Naive thymus-derived CD4-positive, alpha-beta T cell (primary cell): Measurements from ENCODE around the gene DAB2. TPM values are rescaled to one million over a fixed set of nuclear protein-coding genes. Genes with fewer than 3 reads are reported as not detected.

Source experiments
- ATAC-seq: fragments of 150-1000 bp; cut with Tn5 transposase; 2 replicates; pipeline ENCODE4 v1.10.0; 2021; ENCODE audit warnings: mild to moderate bottlenecking, moderate library complexity
- CTCF ChIA-PET: fragments of 350-600 bp; sonication (Branson Sonifier 250); formaldehyde crosslinking; loops from one replicate; lab custom pipeline; 2021; ENCODE audit warnings: antibody characterized with exemption; lab: Charles Lee
- POLR2A ChIA-PET: fragments of 350-600 bp; sonication (Branson Sonifier 250); formaldehyde crosslinking; loops from one replicate; lab custom pipeline; 2021; ENCODE audit warnings: antibody characterized with exemption, inconsistent platforms; lab: Charles Lee
- DNase-seq, 9 donors: peaks; one replicate each; pipeline versions ENCODE4 v3.0.0 to v3.0.0-alpha.2; 2020 to 2022; ENCODE audit warnings: mixed read lengths in 1 of 9
- H3K27ac ChIP-seq: one replicate; pipeline ENCODE4 v1.7.0; 2013; ENCODE audit warnings: mild to moderate bottlenecking, low read depth, low read length, moderate library complexity
- H3K27me3 ChIP-seq, 2 donors: one replicate each; pipeline ENCODE4 v1.7.0; 2013; ENCODE audit warnings: low read length in 2 of 2, mild to moderate bottlenecking in 2 of 2, moderate library complexity in 2 of 2; ENCODE audit not compliant: control insufficient read depth in 2 of 2, insufficient read depth in 2 of 2
- H3K36me3 ChIP-seq, 3 experiments: 1 replicate in 2 of 3; 2 replicates in 1 of 3; pipeline ENCODE4 v1.7.0; 2013; ENCODE audit warnings: low read length in 3 of 3, mild to moderate bottlenecking in 3 of 3, moderate library complexity in 1 of 3; ENCODE audit not compliant: insufficient read depth in 3 of 3, control insufficient read depth in 2 of 3
- H3K4me1 ChIP-seq, 2 donors: one replicate each; pipeline ENCODE4 v1.7.0; 2013; ENCODE audit warnings: low read length in 2 of 2, mild to moderate bottlenecking in 2 of 2, moderate library complexity in 1 of 2; ENCODE audit not compliant: control insufficient read depth in 2 of 2, insufficient read depth in 2 of 2
- H3K4me3 ChIP-seq: 2 replicates; pipeline ENCODE4 v1.7.0; 2013; ENCODE audit warnings: mild to moderate bottlenecking, low read length
- H3K9me3 ChIP-seq, 3 experiments: 1 replicate in 2 of 3; 2 replicates in 1 of 3; pipeline ENCODE4 v1.7.0; 2013; ENCODE audit warnings: low read length in 3 of 3; ENCODE audit not compliant: control insufficient read depth in 2 of 3
- H3K27ac Mint-ChIP-seq, 9 donors: one replicate each; pipeline ENCODE4 v1.8.0; 2020 to 2022; ENCODE audit warnings: mixed read lengths in 9 of 9, mild to moderate bottlenecking in 8 of 9, moderate library complexity in 5 of 9, inconsistent platforms in 2 of 9
- H3K27me3 Mint-ChIP-seq, 5 donors: one replicate each; pipeline ENCODE4 v1.8.0; 2021 to 2022; ENCODE audit warnings: mixed read lengths in 5 of 5, mild to moderate bottlenecking in 1 of 5
- H3K36me3 Mint-ChIP-seq, 5 donors: one replicate each; pipeline ENCODE4 v1.8.0; 2020 to 2022; ENCODE audit warnings: mixed read lengths in 5 of 5, mild to moderate bottlenecking in 3 of 5, inconsistent platforms in 1 of 5
- H3K4me1 Mint-ChIP-seq, 7 donors: one replicate each; pipeline ENCODE4 v1.8.0; 2020 to 2022; ENCODE audit warnings: mixed read lengths in 7 of 7, mild to moderate bottlenecking in 3 of 7, inconsistent platforms in 1 of 7
- H3K4me3 Mint-ChIP-seq, 10 donors: one replicate each; pipeline ENCODE4 v1.8.0; 2020 to 2022; ENCODE audit warnings: mild to moderate bottlenecking in 10 of 10, mixed read lengths in 10 of 10, moderate library complexity in 6 of 10, inconsistent platforms in 2 of 10
- H3K9me3 Mint-ChIP-seq, 11 donors: one replicate each; pipeline ENCODE4 v1.8.0; 2020 to 2022; ENCODE audit warnings: mixed read lengths in 11 of 11, mild to moderate bottlenecking in 4 of 11, inconsistent platforms in 1 of 11, moderate library complexity in 1 of 11
- intact Hi-C, 2 donors: fragments of 100-400 bp; cut with micrococcal nuclease; formaldehyde crosslinking; loops; one replicate each; pipeline ENCODE4 v1.15.1; 2023
- polyA plus RNA-seq, 2 donors: library from polyadenylated mRNA; unstranded; fragments of 300-500 nt; fragmentation: Illumina TruSeq; gene quantifications; one replicate each; pipeline ENCODE4 v1.2.3, GENCODE V29; 2021
- total RNA-seq, 6 experiments: library from RNA in 5 of 6; stranded (reverse) in 5 of 6; gene quantifications; 1 replicate in 5 of 6; 2 replicates in 1 of 6; pipeline ENCODE4 v1.2.3 and lab custom pipeline; 2021 to 2026

DAB2 gene
- total and polyA plus RNA-seq, 7 experiments from 2014 or later = 1.0 to 6.3 (median 5.8) TPM; not detected in 3

GRCh38 chr5:39441838-39442237, 17.1 kb upstream of the DAB2 start:
- ATAC-seq = no peak
- Histone ChIP-seq H3K27ac (no peak overlapping the region), H3K4me3 (no peak overlapping the region), H3K36me3 (no peaks in the 10 kb centered on the region), H3K9me3 (no peaks in the 10 kb centered on the region), H3K4me1 (no peaks in the 10 kb centered on the region), H3K27me3 (no peaks in the 10 kb centered on the region)
- H3K27me3 Mint-ChIP-seq = peaks cover 4 to 16% (median 8%) of the 10 kb centered on the region in 5 donors
- peaks cover 0 to 5% (median 0%) of the 10 kb centered on the region in 7 donors for H3K4me1 Mint-ChIP-seq
- H3K4me3 Mint-ChIP-seq = no peak overlapping the region
- POLR2A ChIA-PET = no interaction called here
- DNase-seq = no peak
- H3K36me3 Mint-ChIP-seq = no peaks in the 10 kb centered on the region
- no peak overlapping the region for H3K27ac Mint-ChIP-seq
- intact Hi-C loops = no loop called here
- no peaks in the 10 kb centered on the region for H3K9me3 Mint-ChIP-seq
- CTCF ChIA-PET = no interaction called here

GRCh38 chr5:39440958-39441624, 16.3 kb upstream of the DAB2 start:
- CTCF ChIA-PET = interaction anchor here (0.7 kb wide), 1 partner anchor 336 kb away, joined by 4 read pairs; no protein-coding TSS in a partner anchor
- POLR2A ChIA-PET = no interaction called here
- no peaks in the 10 kb centered on the region for H3K9me3 Mint-ChIP-seq

GRCh38 chr5:39440192-39440957, 15.6 kb upstream of the DAB2 start:
- Histone ChIP-seq H3K36me3 (no peaks in the 10 kb centered on the region), H3K27me3 (no peaks in the 10 kb centered on the region), H3K4me1 (no peaks in the 10 kb centered on the region), H3K4me3 (no peak overlapping the region), H3K9me3 (no peaks in the 10 kb centered on the region), H3K27ac (no peak overlapping the region)
- POLR2A ChIA-PET = no interaction called here
- H3K4me1 Mint-ChIP-seq = peaks cover 0 to 5% (median 0%) of the 10 kb centered on the region in 7 donors
- H3K4me3 Mint-ChIP-seq = no peak overlapping the region
- no peak for DNase-seq
- intact Hi-C loops = no loop called here
- H3K27ac Mint-ChIP-seq = no peak overlapping the region
- no peaks in the 10 kb centered on the region for H3K9me3 Mint-ChIP-seq
- no peaks in the 10 kb centered on the region for H3K36me3 Mint-ChIP-seq
- H3K27me3 Mint-ChIP-seq = peaks cover 4 to 16% (median 6%) of the 10 kb centered on the region in 5 donors
- CTCF ChIA-PET = interaction anchor here (0.7 kb wide), 1 partner anchor 336 kb away, joined by 4 read pairs; no protein-coding TSS in a partner anchor
- ATAC-seq = no peak

More at GRCh38 chr5:39440958-39441624, 16.3 kb upstream of the DAB2 start:
- Mint-ChIP-seq H3K27ac (no peak overlapping the region), H3K4me1 (peaks cover 0 to 5% (median 0%) of the 10 kb centered on the region in 7 donors), H3K27me3 (peaks cover 4 to 16% (median 8%) of the 10 kb centered on the region in 5 donors), H3K4me3 (no peak overlapping the region), H3K36me3 (no peaks in the 10 kb centered on the region)
- Histone ChIP-seq H3K9me3 (no peaks in the 10 kb centered on the region), H3K27me3 (no peaks in the 10 kb centered on the region), H3K36me3 (no peaks in the 10 kb centered on the region), H3K27ac (no peak overlapping the region), H3K4me3 (no peak overlapping the region), H3K4me1 (no peaks in the 10 kb centered on the region)
- ATAC-seq = no peak
- intact Hi-C loops = no loop called here
- DNase-seq = no peak

GRCh38 chr5:39439582-39440162, 14.9 kb upstream of the DAB2 start:
- POLR2A ChIA-PET = no interaction called here
- Mint-ChIP-seq H3K27me3 (peaks cover 3 to 16% (median 5%) of the 10 kb centered on the region in 5 donors), H3K36me3 (no peaks in the 10 kb centered on the region), H3K27ac (no peak overlapping the region), H3K4me1 (peaks cover 0 to 5% (median 0%) of the 10 kb centered on the region in 7 donors), H3K9me3 (no peaks in the 10 kb centered on the region), H3K4me3 (no peak overlapping the region)
- CTCF ChIA-PET = no interaction called here
- Histone ChIP-seq H3K36me3 (no peaks in the 10 kb centered on the region), H3K4me3 (no peak overlapping the region), H3K27ac (no peak overlapping the region), H3K4me1 (no peaks in the 10 kb centered on the region), H3K27me3 (no peaks in the 10 kb centered on the region), H3K9me3 (no peaks in the 10 kb centered on the region)
- DNase-seq (no peak), ATAC-seq (no peak)
- intact Hi-C loops = no loop called here

- DNase-seq (no peak), ATAC-seq (peak; percentile 41)
- POLR2A ChIA-PET = interaction anchor here (0.7 kb wide), 1 partner anchor 17 kb away, joined by 3 read pairs; no protein-coding TSS in a partner anchor
- no peaks in the 10 kb centered on the region for H3K4me1 ChIP-seq
- Mint-ChIP-seq H3K27me3 (peaks cover 4 to 16% (median 6%) of the 10 kb centered on the region in 5 donors), H3K4me1 (peaks cover 0 to 5% (median 0%) of the 10 kb centered on the region in 7 donors), H3K9me3 (no peaks in the 10 kb centered on the region), H3K27ac (no peak overlapping the region), H3K4me3 (no peak overlapping the region), H3K36me3 (no peaks in the 10 kb centered on the region)
- intact Hi-C loops = no loop called here
- H3K36me3 ChIP-seq = no peaks in the 10 kb centered on the region
- CTCF ChIA-PET = interaction anchor here (0.7 kb wide), 1 partner anchor 12 kb away, joined by 3 read pairs; the partner anchor contains the start of gene DAB2
- H3K9me3 ChIP-seq = no peaks in the 10 kb centered on the region
- H3K27me3 ChIP-seq = no peaks in the 10 kb centered on the region
- H3K27ac ChIP-seq = no peak overlapping the region
- H3K4me3 ChIP-seq = no peak overlapping the region
Measured at GRCh38 chr5:39437467-39437866, 12.7 kb upstream of the DAB2 start.

GRCh38 chr5:39433848-39434247, 9.1 kb upstream of the DAB2 start:
- H3K4me1 Mint-ChIP-seq = peaks cover 0 to 5% (median 0%) of the 10 kb centered on the region in 7 donors
- H3K4me3 Mint-ChIP-seq = no peak overlapping the region
- Histone ChIP-seq H3K36me3 (no peaks in the 10 kb centered on the region), H3K27me3 (no peaks in the 10 kb centered on the region), H3K9me3 (no peaks in the 10 kb centered on the region), H3K4me3 (no peak overlapping the region), H3K27ac (no peak overlapping the region), H3K4me1 (no peaks in the 10 kb centered on the region)
- ChIA-PET POLR2A (no interaction called here), CTCF (no interaction called here)
- no peak overlapping the region for H3K27ac Mint-ChIP-seq
- intact Hi-C loops = no loop called here
- peaks cover 10 to 19% (median 16%) of the 10 kb centered on the region in 5 donors for H3K27me3 Mint-ChIP-seq
- H3K9me3 Mint-ChIP-seq = no peaks in the 10 kb centered on the region
- DNase-seq (no peak), ATAC-seq (no peak)
- no peaks in the 10 kb centered on the region for H3K36me3 Mint-ChIP-seq
